ENCODE data around the gene MYO9A.

The MYO9A gene

GRCh38 chr15:72070817-72071447 is 47.0 kb downstream of the MYO9A start:
- no peak for TF ChIP-seq ZFX (IDR thresholded peaks at IDR 0.05; ENCODE audit: borderline replicate concordance)
- no peak for TF ChIP-seq CTCF (IDR thresholded peaks at IDR 0.05)
- no peak overlapping the region for H3K27ac ChIP-seq

- no peak overlapping the region for H3K27ac ChIP-seq
- TF ChIP-seq CTCF (IDR thresholded peaks at IDR 0.05) = no peak
- no peak for TF ChIP-seq ZFX (IDR thresholded peaks at IDR 0.05; ENCODE audit: borderline replicate concordance)
Measured at GRCh38 chr15:72068856-72069255, 49.1 kb downstream of the MYO9A start.

GRCh38 chr15:72065801-72066200 is 52.1 kb downstream of the MYO9A start:
- TF ChIP-seq CTCF (IDR thresholded peaks at IDR 0.05) = no peak
- TF ChIP-seq ZFX (IDR thresholded peaks at IDR 0.05; ENCODE audit: borderline replicate concordance) = no peak
- H3K27ac ChIP-seq = no peak overlapping the region

GRCh38 chr15:72063186-72063585 is 54.8 kb downstream of the MYO9A start:
- no peak overlapping the region for H3K27ac ChIP-seq
- TF ChIP-seq CTCF (IDR thresholded peaks at IDR 0.05) (no peak), ZFX (IDR thresholded peaks at IDR 0.05; ENCODE audit: borderline replicate concordance) (no peak)

GRCh38 chr15:72062319-72062718 is 55.6 kb downstream of the MYO9A start:
- H3K27ac ChIP-seq = no peak overlapping the region

GRCh38 chr15:72060687-72061250 is 57.2 kb downstream of the MYO9A start:
- TF ChIP-seq CTCF (IDR thresholded peaks at IDR 0.05) (no peak), ZFX (IDR thresholded peaks at IDR 0.05; ENCODE audit: borderline replicate concordance) (no peak)
- H3K27ac ChIP-seq = no peak overlapping the region

More at GRCh38 chr15:72062319-72062718, 55.6 kb downstream of the MYO9A start:
- TF ChIP-seq CTCF (IDR thresholded peaks at IDR 0.05) = no peak
- no peak for TF ChIP-seq ZFX (IDR thresholded peaks at IDR 0.05; ENCODE audit: borderline replicate concordance)

GRCh38 chr15:72058585-72058984 is 59.4 kb downstream of the MYO9A start:
- no peak for TF ChIP-seq CTCF (IDR thresholded peaks at IDR 0.05)
- TF ChIP-seq ZFX (IDR thresholded peaks at IDR 0.05; ENCODE audit: borderline replicate concordance) = no peak
- no peak overlapping the region for H3K27ac ChIP-seq

All from 22Rv1 (cell line).